GDM1 (cell line): ENCODE measurements around the gene TNIK.
"Not testable (repeated sequence)": the region's sequence is repeated elsewhere in the genome, so short reads cannot be mapped to it uniquely, and the experiment has no call there.

Source experiments
- DNase-seq: peaks from one replicate; lab custom pipeline; 2025; lab: John Stamatoyannopoulos, UW

TNIK gene

DNA sequence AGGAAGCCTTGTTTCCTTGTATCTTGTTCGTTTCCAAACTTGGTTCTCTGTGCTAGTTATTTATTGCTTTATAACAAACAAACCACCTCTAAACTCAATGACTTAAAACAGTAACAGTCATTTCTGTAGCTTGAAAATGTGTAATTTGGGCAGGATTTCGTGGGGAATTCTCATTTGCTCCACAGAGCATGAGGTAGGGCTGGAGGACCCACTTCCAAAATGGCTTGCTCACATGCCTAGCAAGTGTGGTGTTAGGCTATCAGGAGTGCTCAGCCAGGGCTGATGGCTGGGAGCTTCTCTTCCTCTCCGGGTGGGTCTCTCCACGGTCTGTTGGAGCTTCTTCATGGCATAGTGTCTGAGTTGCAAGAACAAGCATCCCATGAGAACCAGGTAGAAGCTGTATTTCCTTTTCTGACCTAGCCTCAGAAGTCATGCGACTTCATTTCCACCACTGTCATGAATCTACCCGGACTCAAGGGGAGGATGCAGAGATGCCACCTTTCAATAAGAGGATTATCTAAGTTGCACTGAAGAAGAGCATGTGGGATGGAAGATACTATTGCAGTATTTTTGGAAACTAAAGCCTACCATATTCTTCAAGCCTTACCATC is 8.2 kb upstream of the TNIK start:
- no peak for DNase-seq

DNA sequence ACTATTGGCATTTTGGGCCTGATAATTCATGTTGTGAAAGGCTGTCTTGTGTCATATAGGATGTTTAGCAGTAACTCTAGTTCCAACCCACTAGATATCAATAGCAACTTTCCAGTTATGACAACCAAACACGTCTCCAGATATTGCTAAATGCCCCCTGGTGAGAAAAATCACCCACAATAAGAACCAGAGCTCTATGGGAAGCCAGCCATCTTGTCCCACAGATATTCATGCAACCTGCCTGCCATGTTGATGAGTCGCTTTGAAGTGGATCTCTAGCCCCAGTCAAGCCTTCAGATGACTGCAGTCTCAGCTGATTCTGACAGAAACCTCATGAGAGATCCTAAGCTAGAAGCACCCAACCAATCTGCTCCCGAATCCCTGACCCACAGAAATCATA is 5.6 kb upstream of the TNIK start:
- DNase-seq = no peak

DNA sequence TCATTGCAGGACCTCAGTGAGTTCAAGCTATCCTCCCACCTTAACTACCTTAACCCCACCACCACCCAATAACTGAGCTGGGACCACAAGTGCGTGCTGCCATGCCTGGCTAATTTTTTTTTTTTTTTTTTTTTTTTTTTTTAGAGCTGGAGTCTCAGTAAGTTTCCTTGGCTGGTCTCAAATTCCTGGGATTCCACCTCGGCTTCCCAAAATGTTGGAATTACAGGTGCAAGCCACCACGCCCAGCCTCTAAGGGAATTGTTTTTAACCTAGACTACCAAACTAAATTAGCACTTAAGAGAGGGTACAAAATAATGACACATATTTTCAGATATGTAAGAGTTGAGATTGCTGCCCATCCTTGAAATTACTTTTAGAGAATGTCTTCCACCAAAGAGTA is 4.3 kb upstream of the TNIK start:
- no peak for DNase-seq

DNA sequence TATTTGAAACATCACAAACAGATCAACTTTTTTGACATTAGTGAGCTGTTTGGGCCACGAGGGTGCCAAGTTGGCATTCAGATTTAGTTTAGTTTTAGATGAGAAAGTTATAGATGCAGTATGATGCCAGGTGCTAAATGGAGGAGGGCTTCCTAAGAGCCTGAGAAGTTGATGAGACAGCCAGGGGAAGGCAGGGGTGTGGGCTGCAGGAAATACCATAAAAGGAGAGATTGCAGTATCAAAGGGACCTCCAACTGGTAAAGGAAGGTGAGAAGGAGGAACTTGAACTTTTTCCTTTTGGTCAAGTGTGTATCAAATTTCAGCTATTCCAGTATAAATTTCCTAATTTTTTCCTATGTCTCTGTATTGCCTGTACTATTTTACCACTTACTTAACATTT is 2.0 kb upstream of the TNIK start:
- no peak for DNase-seq

DNA sequence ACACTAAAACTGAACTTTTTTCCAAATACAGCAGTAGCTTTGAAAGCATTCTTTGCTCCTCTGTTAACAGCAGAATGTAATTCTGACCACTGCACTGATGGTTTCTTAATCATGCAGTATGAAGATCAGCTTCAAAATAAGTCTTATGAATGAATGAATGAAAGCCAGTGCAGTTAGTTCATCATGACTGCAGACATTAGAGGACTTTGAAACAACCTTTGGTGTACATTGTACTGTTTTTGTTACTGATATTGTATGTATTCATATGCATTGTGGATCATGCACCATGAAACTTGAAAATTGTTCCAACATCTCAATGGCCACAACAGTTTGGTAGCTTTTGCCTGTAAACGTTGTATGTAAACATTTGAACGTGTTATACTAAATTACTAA is 1.3 kb upstream of the TNIK start:
- DNase-seq = no peak

DNA sequence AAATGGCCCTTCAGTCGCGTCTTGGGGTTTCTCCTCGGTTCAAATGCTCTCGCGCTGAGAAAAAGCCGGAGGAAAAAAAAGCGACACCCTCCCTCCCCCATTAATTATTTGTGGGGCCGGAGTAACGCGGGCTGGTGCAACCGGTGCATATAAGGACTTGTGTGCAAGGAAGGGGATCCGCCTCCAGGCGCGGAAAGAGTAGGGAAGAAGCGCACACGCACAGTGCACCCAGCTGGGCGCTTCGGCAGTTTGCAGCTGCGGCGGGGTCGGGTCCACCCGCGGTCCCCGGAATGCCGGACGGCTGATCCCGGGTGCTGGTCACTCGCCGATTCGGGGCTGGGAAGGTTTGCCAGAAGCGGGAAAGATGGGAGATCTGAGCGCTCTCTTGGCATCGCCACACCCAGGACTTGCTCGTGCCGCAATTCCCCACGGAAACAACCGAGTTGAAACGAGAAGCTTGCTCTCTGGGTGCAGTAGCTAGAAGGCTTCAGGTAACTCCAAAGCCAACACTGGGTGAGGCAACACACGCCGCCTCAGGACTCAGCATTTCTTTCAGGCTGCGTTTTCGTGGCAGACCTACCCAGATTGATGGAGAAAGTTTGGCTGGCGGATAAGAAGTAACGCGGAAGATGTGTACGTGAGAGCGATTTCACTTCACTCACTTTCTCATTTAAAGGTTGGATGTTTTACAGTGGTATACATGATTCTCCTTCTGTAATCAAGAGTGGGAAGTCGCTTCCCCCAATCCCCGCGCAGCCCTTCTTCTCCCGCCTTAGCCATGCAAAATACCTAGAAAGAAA is 720 bp upstream of the TNIK start:
- peak; percentile 48 for DNase-seq

DNA sequence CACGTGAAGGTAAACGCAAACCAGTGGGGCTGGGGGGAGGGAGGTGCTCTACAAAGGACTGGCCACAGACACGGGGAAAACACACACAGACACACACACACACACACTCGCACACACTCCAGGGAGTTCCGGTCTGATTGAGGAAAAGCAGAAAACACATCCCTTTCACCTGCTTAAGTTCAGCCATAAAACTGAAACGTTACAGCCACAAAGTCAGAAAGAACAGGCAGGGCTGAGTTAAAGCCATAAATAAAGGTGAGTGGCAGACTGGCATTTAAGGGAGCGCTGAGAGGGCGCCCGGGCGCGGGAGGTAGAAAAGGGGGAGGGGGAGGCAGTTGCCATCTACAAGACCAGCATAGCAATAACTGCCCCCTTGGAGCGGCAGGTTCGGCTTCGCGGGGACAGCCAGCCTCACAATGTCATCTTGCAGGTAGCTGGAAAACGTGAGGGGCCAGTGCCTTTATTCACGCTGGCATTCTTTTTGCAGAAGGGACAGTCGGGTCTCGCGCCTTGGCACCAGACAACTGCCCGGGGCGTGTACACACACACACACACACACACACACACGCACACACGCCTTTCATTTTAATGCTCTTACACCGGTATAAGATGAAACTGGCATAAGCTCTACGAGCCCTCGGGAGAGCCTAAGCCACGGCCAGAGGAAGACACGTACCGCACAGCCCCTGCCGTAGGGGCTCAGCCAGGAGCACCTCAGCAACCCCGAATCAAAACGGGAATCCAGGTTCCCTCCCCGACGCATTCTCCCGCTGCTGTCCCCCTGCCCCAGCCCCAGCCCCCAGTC is 866 bp downstream of the TNIK start:
- peak; percentile 20 for DNase-seq

DNA sequence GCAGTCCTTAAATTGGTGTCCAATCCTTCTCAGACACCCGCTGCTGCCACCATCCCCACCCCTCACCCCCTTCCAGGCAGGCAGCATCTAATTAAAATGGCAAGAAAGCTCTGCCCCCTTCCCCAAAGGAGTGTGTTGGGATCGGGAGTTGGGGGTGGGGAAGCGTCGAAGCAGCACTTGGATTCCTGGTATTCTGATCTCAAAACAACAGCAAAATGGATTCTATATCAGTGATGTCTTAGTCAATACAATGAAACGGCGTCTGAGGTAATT is 1.4 kb downstream of the TNIK start:
- no peak for DNase-seq

DNA sequence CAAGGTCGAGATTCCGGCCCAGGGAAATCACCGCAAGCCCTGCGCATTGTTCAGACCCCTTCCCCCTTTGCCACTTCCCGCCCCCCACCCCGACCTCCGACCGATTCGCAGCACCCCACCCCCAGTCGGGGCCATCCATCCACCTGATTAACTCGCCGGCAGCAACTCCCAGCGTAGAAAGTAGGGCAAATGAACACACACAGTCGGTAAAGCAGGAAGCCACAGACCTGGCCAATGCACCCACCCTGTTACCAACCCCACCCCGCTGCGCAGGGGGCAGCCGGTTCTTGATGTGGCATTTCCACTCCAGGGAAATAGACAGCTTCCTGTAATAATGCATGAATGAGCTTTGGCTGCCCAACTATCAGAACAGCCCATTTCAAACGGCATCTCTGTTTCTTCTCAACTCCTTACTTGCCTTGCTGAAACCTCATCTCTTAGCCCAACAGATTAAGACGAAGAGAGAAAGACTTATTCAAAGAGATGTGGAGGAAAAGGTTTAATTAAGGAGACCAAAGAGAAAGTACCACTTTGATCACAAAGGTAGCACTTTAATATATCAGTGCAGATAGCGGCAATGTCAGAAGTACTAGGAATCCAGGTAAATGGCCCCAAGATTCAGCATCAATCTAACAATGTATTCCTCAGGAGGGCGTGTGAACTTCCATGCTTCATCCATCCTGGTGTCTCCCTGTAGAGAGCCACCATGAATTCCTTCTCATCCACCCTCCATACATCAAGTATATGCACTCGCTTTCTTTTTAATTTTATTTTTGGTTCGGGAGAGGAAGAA is 1.9 kb downstream of the TNIK start:
- DNase-seq = no peak

DNA sequence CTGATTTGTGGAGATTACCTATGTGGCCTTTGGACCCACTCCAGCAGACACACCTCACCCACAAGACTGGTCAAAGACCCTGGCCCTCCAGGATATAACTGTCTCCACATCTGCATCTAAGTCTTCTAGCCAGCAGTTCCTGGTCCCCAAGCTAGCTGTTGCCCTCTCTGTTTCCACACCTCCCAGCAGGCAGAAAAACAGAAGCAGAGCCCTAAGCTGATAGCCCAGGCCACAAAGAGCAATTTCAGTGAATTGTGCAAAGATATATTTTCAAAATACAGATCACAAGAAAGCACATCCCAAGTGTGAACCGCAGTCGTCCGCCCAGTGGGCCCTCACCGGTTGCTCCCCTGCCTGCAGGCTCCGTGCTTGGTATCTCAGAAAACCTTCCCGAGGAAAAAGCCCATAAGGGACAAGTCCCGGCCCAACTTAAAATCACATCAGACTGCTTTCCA is 2.6 kb downstream of the TNIK start:
- no peak for DNase-seq

DNA sequence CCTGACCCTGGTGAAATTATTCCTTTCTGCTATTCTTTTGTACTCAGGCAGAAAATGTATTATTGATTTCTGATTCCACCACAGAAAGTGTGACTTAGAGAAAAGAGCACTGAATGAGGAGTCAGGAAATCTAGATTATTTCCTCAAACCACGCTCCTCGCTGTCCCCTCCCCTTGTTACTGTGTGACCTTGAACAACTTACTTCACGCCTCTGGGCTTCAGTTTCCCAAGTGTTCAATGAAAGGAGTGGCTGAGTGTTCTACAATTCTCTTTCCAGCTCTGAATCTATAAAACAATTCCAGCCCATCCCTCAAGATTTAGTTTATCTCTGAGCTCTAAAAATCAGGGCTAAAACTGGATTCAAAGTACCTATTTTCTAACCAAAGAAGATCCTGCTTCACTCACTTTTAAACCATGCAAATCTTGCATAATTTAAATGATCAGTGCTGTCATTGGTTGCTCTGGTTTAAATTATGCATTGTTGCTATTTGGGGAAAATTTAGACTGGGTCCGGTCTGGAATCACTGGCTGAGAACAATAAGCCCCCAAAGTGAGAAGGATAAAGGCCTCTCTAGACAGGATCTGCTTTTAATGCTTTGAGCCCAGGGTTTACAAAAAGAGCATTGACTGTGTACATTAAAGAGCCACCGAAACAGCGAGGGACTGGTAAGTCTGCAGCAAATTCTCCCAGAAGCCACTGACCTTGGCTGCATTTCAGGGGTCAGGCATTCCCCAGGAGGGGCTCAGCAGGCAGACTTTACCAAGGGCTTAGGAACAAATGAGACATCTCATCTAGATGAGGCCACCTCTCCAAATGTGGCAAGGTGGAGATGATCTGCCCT is 3.2 kb downstream of the TNIK start:
- no peak for DNase-seq

DNA sequence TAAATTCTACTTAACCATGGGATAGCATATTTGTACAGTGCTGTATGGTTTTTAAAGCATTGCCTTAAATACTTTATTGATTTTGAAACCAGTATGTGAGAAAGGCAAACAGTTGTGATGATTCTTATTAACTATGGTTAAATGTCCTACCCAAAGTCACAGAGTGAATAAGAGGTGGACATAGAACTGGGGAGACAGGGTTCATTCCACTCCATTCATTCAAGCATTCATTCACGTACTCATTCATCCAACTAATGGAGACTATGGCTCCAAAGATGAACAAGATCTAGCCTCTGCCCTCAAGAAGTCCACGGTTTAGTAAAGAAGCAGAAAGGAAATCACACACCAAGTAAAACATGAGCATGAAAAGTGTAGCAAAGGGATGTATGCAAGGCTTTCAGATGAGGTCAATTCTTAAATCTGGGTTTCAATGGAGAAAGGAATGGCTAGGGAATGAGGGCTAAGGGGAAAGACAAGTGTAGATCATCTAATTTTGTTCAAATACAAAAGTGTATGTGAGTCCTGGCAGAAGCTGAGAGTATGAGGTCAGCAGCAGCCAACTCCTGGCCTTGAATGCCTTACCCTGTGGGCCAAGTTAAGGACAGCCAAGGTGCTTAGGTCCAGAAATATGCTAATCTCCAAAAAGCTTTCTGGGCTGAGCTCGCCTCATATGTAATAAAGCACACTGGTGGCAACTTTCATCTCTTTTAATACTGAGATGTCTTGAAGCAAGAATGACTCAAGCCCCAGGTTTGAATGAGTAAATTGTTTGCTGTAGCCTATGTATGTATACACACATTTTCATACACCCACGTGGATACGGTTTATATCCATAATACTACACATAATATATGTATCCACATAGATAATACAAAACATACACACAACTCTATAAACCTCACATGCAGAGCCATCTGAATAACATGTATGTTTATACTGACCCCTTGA is 4.3 kb downstream of the TNIK start:
- no peak for DNase-seq

DNA sequence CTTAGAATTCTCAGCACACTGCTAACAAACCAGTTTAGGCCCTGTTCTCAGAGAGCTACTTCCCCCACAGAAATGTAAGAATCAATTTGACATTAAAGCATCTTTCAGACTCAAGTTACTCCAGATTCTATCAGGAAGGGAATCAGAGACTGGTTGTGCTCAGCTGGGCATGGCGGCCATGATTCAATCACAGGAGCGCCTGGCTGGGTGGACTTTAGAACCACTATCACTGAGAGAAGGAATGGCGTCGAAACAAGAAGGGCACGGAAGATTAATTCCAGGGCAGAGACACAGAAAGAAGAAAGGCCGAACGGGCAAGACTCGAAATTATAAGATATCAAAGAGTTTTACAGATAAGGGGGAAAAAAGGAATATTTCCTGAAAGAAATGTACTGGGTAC is 6.2 kb downstream of the TNIK start:
- no peak for DNase-seq

DNA sequence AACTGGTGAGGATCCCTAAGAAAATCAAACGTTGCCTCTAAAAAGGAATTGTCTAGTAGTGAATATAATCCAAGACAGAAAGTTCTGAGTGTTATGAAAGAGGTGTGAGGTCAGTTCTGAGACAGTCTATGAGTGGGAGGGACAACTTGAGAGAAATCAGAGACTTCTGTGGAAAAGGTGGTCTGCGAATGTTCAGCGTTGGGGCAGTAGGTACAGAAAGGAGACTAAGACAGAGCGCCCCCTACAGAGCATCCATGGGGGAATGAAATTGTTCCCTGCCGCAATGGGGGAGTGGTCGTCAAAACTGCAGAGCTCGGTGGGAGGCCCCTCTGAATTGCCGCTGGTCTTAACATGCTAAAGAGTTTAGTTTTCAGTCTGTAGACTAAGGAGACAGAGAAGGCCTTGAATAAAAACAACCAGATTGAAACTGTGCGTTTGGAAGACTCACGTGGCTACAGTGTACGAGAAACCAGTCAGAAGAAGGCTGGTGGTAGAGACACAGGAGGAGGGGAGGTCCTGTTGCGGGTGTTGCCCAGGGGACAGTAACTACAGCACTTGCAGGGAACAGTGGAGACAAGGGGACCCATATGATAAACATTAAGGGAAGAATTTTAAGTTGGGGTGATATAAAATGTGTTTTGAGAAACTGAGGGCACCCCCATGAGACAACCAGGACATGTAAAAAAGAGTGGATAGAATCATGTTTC is 6.9 kb downstream of the TNIK start:
- no peak for DNase-seq

DNA sequence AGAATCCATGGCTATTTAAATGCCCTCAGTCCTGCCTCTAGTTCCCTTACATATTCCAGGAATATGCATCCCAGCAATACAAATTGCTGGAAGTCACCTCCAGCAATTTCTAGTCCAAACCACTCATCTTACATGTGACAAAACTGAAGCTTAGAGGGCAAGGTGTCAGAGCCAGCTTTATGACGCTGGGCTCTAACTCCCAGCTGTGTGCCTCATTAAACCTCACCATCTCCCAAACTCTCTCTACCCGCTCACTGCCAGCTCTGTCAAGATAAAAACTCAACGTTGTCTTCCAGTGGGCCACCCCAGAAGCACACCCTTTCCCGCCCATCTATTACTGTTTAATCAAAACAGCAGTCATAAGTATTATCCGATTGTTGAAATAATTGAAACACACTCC is 7.9 kb downstream of the TNIK start:
- DNase-seq = no peak

DNA sequence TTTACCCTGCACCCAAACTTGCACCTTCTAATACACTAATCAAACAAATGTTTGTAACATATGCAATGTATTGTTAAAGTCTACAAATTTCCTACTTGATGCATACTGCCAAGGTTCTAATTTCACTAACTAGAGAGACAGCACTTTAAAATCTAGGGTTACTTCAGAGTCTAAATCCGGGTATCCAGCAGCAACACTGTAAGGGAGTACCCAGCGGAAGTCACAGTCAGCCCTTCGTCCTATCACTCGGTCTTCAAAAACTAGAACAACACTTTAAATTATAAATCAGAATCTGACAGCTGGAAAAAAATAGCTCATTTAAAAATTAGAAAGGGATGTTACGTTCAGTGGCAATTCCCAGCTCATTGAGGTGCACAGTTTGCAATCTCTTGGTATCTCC is 8.3 kb downstream of the TNIK start:
- DNase-seq = no peak

DNA sequence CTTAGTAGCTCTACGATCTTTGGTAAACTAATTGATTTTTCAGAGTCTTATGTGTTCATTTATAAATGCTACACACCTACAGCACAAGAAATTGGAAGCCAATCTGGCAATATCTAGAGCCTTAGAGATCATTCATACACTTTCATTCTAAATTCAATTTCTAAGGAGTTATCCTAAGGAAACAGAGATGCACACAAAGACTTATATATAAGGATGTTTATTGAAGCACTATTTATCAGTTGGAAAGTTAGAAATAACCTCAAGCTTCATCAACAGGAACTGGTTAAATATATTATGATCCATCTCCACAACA is 12.7 kb downstream of the TNIK start:
- DNase-seq = not testable (repeated sequence)

DNA sequence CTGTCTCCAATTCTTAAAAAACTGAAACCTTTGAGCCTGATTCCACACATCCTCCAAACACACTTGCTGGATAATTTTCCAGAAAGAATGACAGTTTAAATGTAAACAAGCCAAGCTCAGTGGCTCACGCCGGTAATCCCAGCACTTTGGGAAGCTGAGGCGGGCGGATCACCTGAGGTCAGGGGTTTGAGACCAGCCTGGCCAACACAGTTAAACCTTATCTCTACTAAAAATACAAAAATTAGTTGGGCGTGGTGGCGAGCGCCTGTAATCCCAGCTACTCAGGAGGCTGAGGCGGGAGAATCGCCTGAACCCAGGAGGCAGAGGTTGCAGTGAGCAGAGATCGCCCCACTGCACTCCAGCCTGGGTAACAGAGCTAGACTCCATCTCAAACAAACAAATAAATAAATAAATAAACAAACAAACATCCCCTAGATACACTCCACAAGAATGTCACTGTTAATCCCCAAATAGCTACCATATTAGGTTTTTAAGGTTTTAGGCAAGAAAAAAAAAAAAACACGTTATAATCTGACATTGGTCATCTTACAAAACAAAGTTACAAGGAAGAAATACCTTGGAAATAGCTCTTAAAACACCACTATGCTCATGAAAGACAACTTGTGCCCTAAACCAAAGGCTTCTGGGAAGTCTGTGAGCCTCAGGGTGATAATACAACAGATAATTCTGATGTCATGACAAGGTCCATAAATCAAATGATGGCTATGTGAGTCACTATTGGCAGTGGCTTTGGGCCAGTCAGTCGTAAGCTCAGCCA is 13.2 kb downstream of the TNIK start:
- no peak for DNase-seq

DNA sequence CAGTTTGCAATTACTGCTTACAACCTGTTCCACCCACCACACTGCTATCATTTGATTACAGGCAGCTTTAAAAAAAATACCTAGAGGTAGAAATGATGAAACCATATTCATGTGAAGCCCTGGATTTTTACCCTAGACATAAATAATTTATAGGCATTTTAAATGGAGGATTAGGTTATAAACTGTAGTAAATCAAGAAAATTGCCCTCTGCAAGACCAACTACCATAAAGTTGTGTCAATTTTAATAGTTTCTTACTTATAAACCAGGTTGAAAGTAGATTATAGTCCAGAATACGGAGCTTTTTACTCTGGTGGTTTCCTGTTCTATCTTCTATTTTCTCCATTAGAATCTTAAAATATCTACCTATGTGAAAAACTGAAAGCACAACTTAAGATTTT is 13.9 kb downstream of the TNIK start:
- no peak for DNase-seq
